Measurements from ENCODE around the gene HDAC11.
"Not testable (repeated sequence)": the region's sequence is repeated elsewhere in the genome, so short reads cannot be mapped to it uniquely, and the experiment has no call there.

Gene HDAC11

DNA sequence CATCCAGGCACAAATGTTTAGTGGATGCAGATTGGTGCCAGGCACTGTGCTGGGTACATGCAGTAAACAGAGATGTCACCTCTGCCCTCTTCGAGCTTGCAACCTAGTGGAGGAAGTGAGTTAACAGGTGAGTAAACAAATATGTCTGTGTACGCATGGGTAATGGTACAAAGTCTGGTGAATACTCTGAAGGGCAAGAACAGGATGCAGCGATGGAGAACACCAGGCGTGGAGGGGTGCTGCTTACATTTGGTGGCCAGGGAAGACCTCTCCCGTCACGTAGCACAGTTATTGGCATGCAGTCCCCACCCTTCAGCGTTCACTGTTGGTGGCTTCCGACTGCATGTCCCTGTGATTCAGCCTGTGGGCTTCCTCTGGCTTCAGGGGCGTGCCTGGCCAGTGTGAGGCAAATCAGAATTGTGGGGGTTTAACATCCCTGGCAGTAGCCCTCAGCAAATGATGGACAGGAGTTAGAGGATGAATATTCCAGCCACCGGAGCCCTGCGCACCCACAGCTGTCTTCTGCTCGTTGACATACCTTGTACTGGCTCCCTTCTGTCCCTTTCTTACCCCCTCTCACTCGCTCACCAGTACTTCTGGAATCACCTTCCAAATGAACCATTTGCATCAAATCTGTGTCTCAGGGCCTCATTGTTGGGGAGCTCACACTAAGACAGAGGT is 9.1 kb upstream of the HDAC11 start:
- DNase-seq = no peak

DNA sequence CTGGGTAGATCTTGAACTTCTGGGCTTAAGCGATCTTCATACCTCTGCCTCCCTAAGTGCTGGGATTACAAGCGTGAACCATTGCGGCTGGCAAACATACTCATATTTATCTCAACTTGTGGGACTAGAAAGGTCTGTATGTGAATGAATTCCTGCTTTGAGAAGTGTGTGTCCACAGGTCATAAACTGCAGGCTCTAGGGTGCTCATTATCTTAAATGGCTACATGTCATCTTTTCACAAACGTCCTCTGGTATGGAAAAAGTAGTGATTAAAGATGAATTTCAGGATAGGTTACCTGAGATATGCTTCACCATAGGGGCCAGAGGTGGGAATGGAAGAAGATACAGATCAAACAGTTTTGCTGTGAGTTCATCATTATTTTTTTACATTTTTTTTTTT is 7.8 kb upstream of the HDAC11 start:
- no peak for DNase-seq

DNA sequence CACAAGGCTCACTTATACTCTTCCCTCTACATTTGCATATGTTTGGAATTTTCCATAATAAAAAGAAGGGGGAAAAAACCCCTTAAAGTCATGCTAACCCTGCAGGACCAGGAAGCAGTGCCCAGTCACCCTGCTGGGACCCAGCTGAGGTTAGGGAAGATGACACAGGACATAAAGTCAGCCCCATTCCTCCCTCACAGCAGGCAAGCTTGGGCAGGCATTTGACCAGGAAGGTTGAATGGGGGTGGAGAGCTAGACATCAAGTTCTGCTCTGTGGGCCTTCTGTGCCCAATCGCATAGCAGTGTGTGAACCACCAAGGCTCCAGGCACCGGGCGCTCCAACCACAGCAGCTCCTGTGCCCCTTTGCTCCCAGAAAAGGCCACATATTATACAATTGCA is 7.1 kb upstream of the HDAC11 start:
- DNase-seq = no peak

DNA sequence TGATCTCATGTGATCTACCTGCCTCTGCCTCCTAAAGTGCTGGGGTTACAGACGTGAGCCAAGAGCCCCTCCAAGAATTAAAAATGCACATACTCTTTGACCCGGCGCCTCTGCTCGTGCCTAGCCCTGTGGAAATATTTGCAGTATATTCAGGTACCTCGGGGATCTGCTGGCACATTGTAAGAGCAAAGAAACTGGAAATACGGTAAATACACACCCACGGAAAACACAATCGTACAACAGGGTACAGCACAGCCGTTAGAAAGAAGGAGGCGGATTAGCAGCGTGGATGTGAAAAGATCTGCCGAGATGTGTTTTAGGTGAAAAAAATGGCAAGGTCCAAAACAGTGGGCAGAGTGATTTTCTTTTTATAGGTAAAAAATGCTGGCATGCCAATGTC is 6.1 kb upstream of the HDAC11 start:
- DNase-seq = no peak

DNA sequence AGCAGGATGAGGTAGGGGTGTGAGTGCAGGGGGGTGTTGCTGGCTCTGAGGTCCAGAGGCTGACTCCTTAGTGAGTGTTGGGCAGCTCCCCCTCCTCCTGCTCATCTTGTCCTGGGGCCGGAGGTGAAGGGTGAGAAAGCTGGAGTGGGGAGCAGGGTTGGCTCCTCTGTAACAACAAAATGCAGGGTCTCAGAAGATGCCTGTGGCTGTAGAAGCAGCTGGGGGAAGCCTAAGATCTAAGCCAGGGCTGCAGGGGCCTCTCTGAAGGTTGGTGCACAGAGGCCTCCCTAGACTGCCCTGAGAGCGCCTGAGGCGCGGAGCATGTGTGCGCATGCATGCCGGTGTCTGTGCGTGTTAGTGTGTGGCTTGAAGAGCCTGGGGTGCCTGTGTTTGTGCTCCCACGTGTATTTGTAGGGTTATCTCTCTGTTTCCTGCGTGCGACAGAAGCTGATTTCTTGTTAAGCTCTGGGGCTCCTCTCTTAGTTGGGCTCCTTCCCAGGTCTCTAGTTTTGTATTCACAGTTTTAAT is 5.3 kb upstream of the HDAC11 start:
- no peak for DNase-seq

DNA sequence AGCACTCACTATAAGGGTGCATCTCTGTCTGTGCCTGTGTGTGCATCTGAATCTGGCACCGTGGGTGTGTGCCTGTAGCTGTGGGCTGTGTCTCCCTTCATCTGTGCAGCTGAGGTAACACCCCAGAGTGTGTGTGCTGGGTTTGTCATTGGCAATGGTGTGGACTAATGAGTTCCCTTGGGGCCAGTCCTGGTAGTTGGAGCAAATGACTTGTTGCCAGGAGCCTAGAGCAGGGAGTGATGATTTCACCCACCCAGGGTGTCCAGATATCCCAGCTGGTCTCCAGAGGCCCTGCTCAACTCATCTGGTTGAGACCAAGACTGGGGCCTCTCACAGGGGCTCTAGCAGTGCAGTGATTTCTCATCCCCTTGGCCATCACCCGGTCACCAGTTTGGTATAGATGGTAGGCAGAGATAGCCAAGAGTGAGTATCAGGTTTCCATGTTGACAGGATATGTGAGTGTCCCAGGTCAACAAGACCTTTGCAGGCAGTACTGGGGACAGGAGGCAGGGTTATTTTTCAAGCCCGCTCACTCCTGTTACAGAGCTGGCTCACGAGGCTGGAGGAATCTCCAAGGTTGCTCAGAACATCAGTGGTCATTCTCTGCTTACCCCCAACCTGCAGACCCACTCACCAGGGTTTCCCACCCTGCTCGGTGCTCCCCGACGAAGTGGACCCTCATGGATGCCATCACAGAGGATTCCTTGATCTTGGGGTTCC is 4.1 kb upstream of the HDAC11 start:
- DNase-seq = no peak

DNA sequence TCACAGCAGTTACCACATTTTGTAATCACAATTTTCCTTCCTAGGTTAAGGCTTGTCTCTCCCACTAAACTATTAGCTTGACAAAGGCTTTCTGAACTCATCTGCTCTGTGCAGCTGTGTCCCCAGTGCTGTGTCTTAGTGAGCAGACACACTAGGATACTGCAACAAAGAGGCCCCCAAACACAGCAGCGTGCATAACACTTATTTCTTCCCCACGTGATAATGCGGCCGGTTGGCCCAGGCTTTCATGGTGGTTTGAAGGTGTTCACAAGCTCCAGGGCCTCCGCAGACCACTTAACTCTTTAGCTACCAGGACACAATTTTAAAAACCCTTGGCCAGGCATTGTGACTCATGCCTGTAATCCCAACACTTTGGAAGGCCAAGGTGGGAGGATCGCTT is 2.2 kb upstream of the HDAC11 start:
- DNase-seq = no peak

DNA sequence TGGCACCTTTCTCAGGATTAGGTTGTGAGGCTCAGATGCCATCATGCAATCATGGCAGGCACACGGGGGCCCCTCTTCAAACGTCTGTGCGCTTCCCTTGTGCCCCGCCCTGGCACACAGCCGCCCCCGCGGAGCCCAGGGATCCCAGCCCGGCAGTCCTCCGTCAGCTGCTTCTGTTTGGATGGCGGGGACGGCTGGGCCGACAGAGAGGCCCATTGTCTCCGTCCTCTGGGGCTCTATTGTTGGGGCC is 849 bp upstream of the HDAC11 start:
- no peak for DNase-seq

DNA sequence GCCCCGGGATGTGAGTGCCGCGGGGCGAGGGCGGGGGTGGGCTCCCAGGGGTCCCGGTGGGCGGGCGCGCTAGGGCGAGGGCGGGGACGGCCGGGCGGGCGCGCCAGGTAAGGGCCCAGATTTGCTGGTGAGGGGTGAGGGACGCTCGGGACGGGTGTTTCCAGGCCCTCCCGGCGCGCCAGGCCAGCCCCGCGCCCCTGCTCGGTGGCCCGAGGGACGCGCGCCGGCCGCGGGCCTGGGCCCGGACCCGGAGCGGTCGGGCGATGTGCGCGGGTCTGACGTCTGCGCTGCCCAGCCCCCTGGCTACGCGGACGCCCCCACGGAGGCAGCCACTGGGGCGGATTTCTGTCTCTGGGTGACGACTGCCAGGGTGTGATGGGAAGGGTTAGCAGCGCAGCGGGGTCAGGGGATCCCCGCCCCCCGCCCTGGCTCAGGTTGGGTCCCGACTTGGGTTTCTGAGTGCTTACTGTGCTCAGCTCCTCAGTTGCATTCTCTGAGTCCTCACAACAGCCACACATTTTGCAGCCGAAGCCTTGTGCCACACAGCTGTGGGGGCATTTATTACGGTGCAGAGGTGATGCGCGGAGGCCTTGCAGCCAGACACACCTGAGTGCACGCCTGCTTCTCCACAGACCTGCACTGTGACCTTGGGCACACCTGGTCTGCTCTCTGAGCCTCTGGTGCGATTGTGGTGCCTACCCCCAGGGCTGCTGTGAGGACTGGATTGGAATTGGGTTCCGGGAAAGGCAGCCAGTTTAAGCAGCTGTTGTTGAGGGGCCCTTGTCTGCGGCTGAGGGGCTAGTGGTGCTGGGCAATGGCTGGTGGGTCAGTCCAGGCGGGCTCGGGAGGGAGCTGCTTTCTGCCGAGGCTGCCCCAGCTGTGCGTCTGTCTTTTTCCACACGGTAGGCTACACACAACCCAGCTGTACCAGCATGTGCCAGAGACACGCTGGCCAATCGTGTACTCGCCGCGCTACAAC is 523 bp downstream of the HDAC11 start:
- no peak for DNase-seq

DNA sequence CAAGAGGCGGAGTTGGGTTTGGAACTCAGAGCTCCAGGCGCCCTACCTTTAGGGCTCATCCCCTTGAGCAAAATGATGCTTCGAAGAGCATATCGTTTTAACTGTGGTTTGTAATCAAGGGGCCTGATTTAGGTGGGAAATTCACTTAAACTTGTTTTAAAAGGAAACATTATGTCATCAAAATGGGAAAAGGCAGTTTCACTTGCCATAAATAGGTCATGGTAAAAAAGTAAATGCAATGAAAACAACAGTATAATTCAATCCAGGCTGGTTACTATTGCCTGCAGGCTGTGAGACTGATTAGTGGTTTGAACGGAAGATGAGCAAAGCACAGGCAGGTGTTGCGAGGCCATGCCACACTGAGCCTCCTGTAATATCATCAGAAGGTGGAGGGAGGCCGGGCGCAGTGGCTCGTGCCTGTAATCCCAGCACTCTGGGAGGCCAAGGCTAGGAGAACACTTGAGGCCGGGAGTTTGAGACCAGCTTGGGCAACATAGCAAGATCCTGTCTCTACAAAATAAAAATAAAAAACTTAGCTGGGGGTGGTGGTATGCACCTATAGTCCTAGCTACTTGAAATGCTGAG is 2.1 kb downstream of the HDAC11 start:
- DNase-seq = no peak

DNA sequence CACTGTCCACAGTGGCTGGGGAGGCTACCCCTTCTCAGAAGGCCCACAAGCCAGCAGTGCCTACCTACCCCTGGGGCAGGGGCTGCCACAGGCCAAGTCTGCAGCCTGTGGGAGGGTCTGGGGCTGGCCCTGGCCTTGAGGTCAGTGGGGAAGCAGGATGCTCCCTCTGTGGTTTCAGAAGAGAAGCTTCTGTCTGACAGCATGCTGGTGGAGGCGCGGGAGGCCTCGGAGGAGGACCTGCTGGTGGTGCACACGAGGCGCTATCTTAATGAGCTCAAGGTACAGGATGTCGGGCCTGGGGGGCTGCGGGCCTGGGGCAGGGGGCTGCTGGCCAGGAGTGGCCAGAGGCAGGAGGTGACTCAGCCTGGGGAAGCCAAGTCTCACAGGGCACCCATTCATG is 3.2 kb downstream of the HDAC11 start:
- DNase-seq = no peak

DNA sequence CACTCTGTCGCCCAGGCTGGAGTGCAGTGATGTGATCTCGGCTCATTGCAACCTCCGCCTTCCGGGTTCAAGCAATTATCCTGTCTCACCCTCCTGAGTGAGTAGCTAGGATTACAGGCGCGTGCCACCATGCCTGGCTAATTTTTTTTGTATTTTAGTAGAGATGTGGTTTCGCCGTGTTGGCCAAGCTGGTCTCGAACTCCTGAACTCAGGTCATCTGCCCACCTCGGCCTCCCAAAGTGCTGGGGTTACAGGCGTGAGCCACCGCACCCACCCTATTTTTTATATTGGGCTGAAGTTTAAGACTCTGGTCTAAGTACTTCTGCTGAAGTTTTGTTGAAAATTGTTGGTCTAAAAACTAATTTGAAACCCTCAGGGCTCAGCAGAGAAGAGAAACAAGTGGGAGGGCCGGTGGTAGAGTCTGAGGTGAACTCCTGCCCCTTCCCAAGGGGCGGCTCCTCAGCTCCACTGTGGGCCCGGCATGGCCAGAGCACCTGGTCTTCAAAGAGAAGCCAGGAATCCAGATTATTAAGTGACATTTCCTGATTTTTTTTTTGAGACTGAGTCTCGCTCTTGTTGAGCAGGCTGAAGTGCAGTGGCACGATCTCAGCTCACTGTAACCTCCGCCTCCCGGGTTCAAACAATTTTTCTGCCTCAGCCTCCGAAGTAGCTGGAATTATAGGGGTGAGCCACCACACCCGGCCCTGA is 4.0 kb downstream of the HDAC11 start:
- no peak for DNase-seq

DNA sequence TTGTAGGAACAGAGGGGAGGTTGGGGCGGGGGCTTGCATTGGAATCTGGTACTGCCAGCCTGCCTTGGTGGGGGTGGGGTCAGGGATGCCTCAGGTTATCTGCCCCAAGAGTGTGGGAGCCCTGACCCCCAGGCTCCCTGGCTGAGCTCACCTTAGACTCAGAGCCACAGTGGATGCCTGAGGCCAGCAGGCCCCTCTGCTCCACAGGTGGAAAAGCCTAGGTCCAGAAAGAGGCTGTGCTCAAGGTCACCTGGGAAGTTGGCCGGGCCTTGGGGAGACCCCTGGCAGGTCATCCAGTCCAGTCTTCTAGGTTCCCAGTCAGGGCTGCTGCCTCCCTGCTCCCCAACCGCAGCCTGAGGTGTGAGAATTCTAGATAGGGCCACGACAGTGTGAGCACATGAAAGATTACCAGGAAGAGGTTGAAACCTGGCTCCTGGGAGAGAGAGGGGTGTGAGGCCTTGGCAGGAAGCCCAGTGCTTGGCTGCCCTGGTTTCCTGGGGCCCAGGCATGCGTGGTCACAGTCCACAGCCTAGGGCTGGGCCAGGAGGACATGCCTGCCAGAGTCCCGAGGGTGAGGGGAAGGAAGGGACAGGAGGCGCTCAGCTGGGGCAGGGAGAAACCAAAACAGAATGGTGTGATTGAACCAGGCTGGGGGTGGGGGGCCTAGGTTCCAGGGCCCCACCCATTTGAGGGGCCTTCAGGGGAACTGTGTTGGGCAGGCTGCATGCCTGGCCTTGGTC is 4.9 kb downstream of the HDAC11 start:
- DNase-seq = no peak

DNA sequence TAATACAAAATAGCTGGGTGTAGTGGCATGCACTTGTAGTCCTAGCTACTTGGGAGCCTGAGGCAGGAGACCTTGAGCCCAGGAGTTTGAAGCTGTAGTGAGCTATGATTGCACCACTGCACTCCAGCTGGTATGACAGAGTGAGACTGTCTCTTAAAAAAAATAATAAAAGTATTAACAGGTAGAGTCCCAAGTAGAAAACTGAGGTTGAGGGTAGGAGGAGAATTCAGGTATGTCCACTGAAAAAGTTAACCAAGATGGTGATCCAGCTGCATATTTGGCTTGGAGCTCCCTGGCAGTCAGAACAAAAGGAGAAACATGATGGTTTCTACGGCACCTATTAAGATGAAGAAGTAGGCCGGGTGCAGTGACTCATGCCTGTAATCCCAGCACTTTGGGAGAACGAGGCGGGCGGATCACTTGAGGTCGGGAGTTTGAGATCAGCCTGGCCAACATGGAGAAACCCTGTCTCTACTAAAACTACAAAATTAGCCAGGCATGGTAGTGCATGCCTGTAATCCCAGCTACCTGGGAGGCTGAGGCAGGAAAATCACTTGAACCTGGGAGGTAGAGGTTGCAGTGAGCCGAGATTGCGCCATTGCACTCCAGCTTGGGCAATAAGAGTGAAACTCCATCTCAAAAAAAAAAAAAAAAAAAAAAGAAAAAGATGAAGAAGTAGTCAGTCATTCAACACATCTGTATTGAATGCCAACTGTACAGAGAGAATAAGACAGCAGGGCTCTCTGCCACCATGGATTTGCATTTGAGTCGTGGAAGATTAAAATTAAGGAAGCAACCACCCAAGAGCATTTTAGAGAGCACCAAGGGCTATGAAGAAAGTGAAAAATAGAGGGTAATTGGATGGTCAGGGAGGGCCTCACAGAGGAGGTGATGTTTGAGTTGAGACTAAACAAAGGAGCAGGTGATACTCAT is 5.8 kb downstream of the HDAC11 start:
- not testable (repeated sequence) for DNase-seq

DNA sequence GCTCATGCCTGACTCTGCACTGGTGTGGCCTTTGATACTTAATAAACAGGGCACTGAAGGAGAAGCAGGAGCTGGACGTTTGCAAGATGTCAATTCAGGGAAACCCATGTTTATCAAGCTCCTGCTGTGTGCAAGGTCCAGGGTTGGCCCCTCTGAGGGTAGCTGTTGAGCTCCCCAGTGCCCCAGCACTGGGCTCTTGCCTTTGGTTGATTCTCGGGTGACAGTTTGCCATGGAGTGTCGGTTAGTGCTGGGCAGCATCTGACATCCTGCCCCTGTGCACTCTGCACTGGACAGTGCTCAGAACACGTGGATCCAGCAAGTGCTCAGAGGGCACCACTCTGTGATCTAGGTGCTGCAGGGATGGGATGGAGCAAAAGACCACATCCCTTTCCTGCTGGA is 7.3 kb downstream of the HDAC11 start:
- DNase-seq = no peak

DNA sequence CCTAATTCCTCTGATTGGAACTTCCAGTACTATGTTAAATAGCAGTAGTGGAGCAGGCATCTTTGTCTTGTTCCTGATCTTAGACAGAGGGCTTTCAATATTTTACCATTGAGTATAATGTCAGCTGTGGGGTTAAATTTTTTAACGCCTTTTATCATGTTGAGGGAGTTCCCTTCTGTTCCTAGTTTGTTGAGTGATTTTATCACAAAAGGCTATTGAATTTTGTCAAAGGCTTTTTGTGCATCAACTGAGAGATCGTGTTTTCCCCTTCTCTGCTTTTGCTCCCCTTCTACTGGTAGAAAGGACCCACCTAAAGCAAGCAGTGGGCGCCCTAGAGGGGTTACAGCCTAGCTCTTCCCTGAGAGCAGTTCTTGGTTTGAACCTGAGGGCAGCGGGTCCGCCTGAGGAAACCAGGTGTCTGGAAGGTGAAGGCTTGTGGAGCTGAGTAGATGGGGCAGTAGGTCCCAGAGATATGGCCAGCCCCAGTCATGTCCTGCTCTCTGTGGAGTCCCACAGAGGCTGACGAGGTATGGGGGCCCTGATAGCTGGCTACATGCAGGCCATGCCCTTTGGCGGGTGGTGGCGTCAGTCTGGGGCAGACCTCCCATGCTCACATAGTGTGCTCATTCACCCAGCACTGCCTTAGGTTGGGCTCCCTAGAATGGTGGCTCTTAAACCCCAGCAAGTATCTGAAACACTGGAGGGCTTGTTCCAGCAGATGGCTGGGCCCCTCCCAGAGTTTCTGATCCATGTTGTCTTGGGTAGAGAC is 11.3 kb downstream of the HDAC11 start:
- DNase-seq = no peak

DNA sequence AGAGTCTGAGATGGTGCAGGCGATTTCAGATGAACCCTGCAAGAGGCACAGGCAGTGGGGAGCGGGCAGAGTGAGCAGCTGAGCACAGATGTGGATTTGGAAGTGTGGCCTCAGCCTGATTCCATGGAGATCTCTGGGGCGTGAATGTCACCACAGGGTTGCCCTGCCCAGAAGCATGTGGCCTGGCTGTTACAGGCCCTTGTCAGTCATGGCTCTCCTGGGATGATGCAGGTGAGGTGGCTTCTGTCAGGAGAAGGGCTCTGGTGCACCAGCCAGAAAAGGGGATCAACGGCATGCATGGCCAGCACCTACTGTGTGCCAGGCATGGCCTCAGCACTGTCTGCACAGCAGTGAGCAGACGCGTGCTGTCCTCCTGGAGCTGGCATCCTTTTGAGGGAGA is 11.9 kb downstream of the HDAC11 start:
- DNase-seq = no peak

DNA sequence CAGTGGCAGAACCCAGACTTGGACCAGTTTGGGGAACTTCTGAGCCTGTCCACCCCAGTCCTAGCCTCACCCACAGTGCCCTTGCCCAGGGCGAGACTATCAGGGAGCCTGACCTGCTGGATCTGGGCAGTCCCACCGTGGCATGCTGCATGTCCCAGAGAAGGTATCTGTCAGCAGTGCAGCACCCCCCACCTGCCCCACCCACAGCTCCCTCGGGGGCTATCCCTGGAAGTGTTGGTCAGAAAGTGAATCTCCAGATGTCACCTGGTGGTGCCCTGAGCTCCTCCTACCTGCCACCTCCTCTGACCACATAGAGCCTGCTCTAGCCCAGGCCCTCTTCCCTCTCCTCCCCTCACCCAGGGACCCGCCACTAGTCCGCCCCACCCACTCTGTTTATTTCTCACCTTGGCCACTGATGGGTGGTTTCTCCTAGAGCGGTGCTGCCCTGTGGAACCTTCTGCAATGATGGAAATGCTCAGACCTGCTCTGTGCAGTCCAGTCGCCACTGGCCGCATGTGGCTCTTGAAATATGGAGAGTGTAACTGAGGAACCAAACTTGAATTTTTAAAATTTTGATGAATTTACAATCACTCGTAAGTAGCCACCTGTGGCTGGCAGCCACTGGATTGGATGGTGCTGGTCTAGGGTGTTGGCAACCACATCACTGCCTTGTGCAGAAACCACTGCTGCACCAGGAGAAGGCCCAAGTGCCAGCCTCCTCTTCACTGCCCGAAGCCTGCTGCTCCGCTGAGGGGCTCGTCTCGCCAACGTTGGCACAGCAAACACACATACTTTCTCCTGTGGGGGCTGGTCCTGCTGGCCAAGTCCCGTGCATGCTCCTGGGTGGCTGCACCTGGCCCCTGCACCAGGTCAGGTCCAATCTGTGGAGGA is 13.1 kb downstream of the HDAC11 start:
- DNase-seq = no peak

DNA sequence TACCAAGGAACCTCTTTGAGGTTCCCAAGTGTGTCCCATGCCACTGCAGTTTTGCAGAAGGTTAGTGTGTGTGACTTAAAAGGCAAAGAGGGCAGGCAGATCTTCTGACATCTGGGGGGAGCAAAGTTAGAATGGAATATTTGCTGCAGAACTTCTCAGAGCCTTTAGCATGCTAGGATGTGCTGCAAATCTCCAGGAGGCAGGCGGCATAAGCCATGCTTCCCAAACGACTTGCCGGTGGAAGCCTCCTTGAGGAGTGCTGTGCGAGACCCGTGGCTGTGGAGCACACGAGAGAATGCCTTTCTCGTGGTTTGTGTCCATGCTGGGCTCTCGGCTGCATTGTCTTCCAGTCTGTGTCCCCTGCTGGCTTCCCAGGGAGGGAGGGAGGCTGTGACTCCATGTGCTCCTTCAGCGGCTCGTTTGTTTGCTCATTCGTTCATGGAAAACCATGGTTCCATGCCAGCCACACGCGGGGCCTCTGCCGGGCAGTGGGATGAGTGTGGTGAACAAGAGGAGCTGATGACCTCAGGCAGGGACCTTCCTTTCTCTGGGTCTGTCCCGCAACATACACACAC is 13.8 kb downstream of the HDAC11 start:
- no peak for DNase-seq
